ENCODE results near the gene STX5. TPM values are rescaled to one million over a fixed set of nuclear protein-coding genes. Genes with fewer than 3 reads are reported as not detected.
"Not testable (repeated sequence)": the region's sequence is repeated elsewhere in the genome, so short reads cannot be mapped to it uniquely, and the experiment has no call there.

Gene STX5
- total RNA-seq, 2 donors from 2014 or later: 32.0 to 46.8 TPM

- Histone ChIP-seq H3K4me1 (ENCODE audit: control insufficient read depth in 1 of 2, low read depth in 2 of 2) (peaks cover 10 to 18% of the 10 kb centered on the region in 2 donors), H3K27me3 (replicated peaks; ENCODE audit: insufficient read depth) (no peaks in the 10 kb centered on the region), H3K36me3 (no peaks in the 10 kb centered on the region), H3K4me3 (no peak overlapping the region), H3K27ac (no peak overlapping the region), H3K9me3 (no peaks in the 10 kb centered on the region)
- ATAC-seq (ENCODE audit: insufficient number of reproducible peaks, low FRiP score, low read depth): no peak
- DNase-seq (ENCODE audit: low spot score): no peak
- no peak for TF ChIP-seq CTCF (IDR thresholded peaks at IDR 0.05)
Observed at GRCh38 chr11:62876712-62877111, 44.9 kb upstream of the STX5 start.

GRCh38 chr11:62875698-62876478 is 44.0 kb upstream of the STX5 start:
- H3K27ac ChIP-seq: no peak overlapping the region
- no peak overlapping the region for H3K4me3 ChIP-seq
- H3K4me1 ChIP-seq (ENCODE audit: control insufficient read depth in 1 of 2, low read depth in 2 of 2): peaks cover 10 to 18% of the 10 kb centered on the region in 2 donors
- H3K27me3 ChIP-seq (replicated peaks; ENCODE audit: insufficient read depth): no peaks in the 10 kb centered on the region
- ATAC-seq (ENCODE audit: insufficient number of reproducible peaks, low FRiP score, low read depth) (no peak), DNase-seq (ENCODE audit: low spot score) (no peak)
- no peaks in the 10 kb centered on the region for H3K36me3 ChIP-seq
- H3K9me3 ChIP-seq: no peaks in the 10 kb centered on the region
- no peak for TF ChIP-seq CTCF (IDR thresholded peaks at IDR 0.05)

- Histone ChIP-seq H3K36me3 (no peaks in the 10 kb centered on the region), H3K27ac (no peak overlapping the region), H3K4me3 (no peak overlapping the region), H3K27me3 (replicated peaks; ENCODE audit: insufficient read depth) (no peaks in the 10 kb centered on the region), H3K4me1 (ENCODE audit: control insufficient read depth in 1 of 2, low read depth in 2 of 2) (peaks cover 9 to 15% of the 10 kb centered on the region in 2 donors), H3K9me3 (no peaks in the 10 kb centered on the region)
- TF ChIP-seq CTCF (IDR thresholded peaks at IDR 0.05): no peak
- DNase-seq (ENCODE audit: low spot score) (no peak), ATAC-seq (ENCODE audit: insufficient number of reproducible peaks, low FRiP score, low read depth) (no peak)
Observed at GRCh38 chr11:62874851-62875250, 43.0 kb upstream of the STX5 start.

GRCh38 chr11:62865635-62866034 is 33.8 kb upstream of the STX5 start:
- Histone ChIP-seq H3K27ac (no peak overlapping the region), H3K4me3 (no peak overlapping the region), H3K27me3 (replicated peaks; ENCODE audit: insufficient read depth) (no peaks in the 10 kb centered on the region), H3K36me3 (no peaks in the 10 kb centered on the region), H3K4me1 (ENCODE audit: control insufficient read depth in 1 of 2, low read depth in 2 of 2) (no peaks in the 10 kb centered on the region), H3K9me3 (no peaks in the 10 kb centered on the region)
- no peak for DNase-seq (ENCODE audit: low spot score)
- TF ChIP-seq CTCF (IDR thresholded peaks at IDR 0.05): no peak
- no peak for ATAC-seq (ENCODE audit: insufficient number of reproducible peaks, low FRiP score, low read depth)

- no peak for DNase-seq (ENCODE audit: low spot score)
- H3K4me3 ChIP-seq: no peak overlapping the region
- no peaks in the 10 kb centered on the region for H3K27me3 ChIP-seq (replicated peaks; ENCODE audit: insufficient read depth)
- H3K27ac ChIP-seq: no peak overlapping the region
- H3K36me3 ChIP-seq: no peaks in the 10 kb centered on the region
- ATAC-seq (ENCODE audit: insufficient number of reproducible peaks, low FRiP score, low read depth): no peak
- TF ChIP-seq CTCF (IDR thresholded peaks at IDR 0.05): no peak
- no peaks in the 10 kb centered on the region for H3K4me1 ChIP-seq (ENCODE audit: control insufficient read depth in 1 of 2, low read depth in 2 of 2)
- H3K9me3 ChIP-seq: no peaks in the 10 kb centered on the region
Observed at GRCh38 chr11:62863687-62864335, 32.0 kb upstream of the STX5 start.

- ATAC-seq (ENCODE audit: insufficient number of reproducible peaks, low FRiP score, low read depth); H3K4me1 ChIP-seq (ENCODE audit: control insufficient read depth in 1 of 2, low read depth in 2 of 2): not testable (repeated sequence)
Observed at GRCh38 chr11:62861564-62862192, 29.8 kb upstream of the STX5 start.

More at GRCh38 chr11:62861564-62862192, 29.8 kb upstream of the STX5 start:
- DNase-seq (ENCODE audit: low spot score); H3K27ac ChIP-seq; H3K4me3 ChIP-seq; H3K9me3 ChIP-seq; H3K27me3 ChIP-seq (replicated peaks; ENCODE audit: insufficient read depth); H3K36me3 ChIP-seq: not testable (repeated sequence)

All from thoracic aorta (tissue), 2 donors.